MV-4-11 (cell line): ENCODE data around the gene DBT.

Experiments
- DNase-seq: peaks from one replicate; lab custom pipeline; 2025; lab: John Stamatoyannopoulos, UW

Gene DBT

GRCh38 chr1:100198596-100198995 is 51.0 kb downstream of the DBT start:
- DNase-seq, result no peak

- peak; percentile 26 for DNase-seq
These were observed 61.0 kb downstream of the DBT start for GRCh38 chr1:100188617-100189016.

GRCh38 chr1:100187912-100188311 is 61.7 kb downstream of the DBT start:
- peak; percentile 47 for DNase-seq

GRCh38 chr1:100184536-100184935 is 65.1 kb downstream of the DBT start:
- DNase-seq, result peak; percentile 47

- DNase-seq, result no peak
These were observed 66.3 kb downstream of the DBT start for GRCh38 chr1:100183370-100183769.

- DNase-seq, result no peak
These were observed 71.5 kb downstream of the DBT start, which contains the start of gene LRRC39 for GRCh38 chr1:100178091-100178490. TSS of gene LRRC39 (minus strand) at chr1:100178256. CDS start at chr1:100168516, 9,740 bp downstream.

- no peak for DNase-seq
These were observed 72.2 kb downstream of the DBT start for GRCh38 chr1:100177295-100178041.

GRCh38 chr1:100168051-100168450 is 81.6 kb downstream of the DBT start:
- no peak for DNase-seq

- no peak for DNase-seq
These were observed 84.9 kb downstream of the DBT start for GRCh38 chr1:100164702-100165101.

GRCh38 chr1:100164216-100164615 is 85.4 kb downstream of the DBT start:
- no peak for DNase-seq

- no peak for DNase-seq
These were observed 86.8 kb downstream of the DBT start for GRCh38 chr1:100162881-100163280.

- DNase-seq, result peak; percentile 78
These were observed 97.4 kb downstream of the DBT start for GRCh38 chr1:100152271-100152670.

- no peak for DNase-seq
These were observed 98.0 kb downstream of the DBT start for GRCh38 chr1:100151679-100152078.

- no peak for DNase-seq
These were observed 101.8 kb downstream of the DBT start for GRCh38 chr1:100147875-100148274.

GRCh38 chr1:100146958-100147357 is 102.7 kb downstream of the DBT start:
- no peak for DNase-seq

- DNase-seq, result no peak
These were observed 104.5 kb downstream of the DBT start for GRCh38 chr1:100145116-100145515.

- no peak for DNase-seq
These were observed 107.3 kb downstream of the DBT start for GRCh38 chr1:100142343-100142742.

- no peak for DNase-seq
These were observed 108.4 kb downstream of the DBT start for GRCh38 chr1:100141192-100141591.

GRCh38 chr1:100137602-100138001 is 112.0 kb downstream of the DBT start:
- DNase-seq, result no peak
